ENCODE results near the gene USHBP1.
A peak's percentile ranks its signal among the peaks of the same experiment; 100 is the strongest.

- TF ChIP-seq CTCF (IDR thresholded peaks at IDR 0.05) (peak; percentile 33 to 68 (median 46)), POLR2A (IDR thresholded peaks at IDR 0.05) (no peak)
Observed at GRCh38 chr19:17235300-17235970, 29.1 kb downstream of the USHBP1 start.
